DMS 273 (cell line): ENCODE results near the gene KIRREL3.

ENCODE experiments used
- DNase-seq: peaks from one replicate; lab custom pipeline; 2025; ENCODE audit not compliant: unreplicated experiment; lab: John Stamatoyannopoulos, UW

KIRREL3 gene

DNA sequence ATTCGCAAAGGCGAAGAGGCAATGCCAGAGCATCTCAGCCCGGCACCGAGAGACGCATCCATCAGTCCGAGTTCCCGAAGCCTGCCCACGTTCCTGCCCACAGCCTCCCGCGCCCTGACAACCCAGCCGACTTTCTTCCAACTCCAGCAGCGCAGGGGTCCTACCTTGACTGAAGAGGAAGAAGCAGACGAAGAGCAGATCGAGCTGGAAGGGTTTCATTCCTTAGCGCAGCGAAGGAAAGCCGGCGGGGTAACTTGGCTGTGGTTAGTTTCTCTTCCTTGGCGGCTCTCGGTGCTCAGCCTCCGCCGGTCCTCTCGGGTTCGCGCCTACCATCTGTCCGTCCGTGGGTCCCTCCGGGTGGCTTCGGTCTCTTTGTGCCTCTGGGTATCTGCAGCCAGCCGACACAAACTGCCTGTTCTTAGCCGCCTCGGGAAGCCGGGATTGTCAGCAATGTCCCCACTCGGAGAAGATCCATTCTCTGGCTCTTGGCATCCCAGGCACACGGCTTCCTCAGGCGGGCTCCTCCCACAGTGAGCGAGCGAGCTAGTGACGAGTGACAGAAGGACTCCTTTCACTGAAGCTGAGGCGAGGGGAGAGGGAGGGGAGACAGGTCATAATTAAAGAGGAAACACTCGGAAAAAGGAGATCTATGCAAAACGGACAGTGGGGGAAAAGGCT, at the start of gene KIRREL3:
Gene KIRREL3 (minus strand): TSS at position 480 of the 678 bp plus-strand sequence.
- DNase-seq: peak; percentile 20

DNA sequence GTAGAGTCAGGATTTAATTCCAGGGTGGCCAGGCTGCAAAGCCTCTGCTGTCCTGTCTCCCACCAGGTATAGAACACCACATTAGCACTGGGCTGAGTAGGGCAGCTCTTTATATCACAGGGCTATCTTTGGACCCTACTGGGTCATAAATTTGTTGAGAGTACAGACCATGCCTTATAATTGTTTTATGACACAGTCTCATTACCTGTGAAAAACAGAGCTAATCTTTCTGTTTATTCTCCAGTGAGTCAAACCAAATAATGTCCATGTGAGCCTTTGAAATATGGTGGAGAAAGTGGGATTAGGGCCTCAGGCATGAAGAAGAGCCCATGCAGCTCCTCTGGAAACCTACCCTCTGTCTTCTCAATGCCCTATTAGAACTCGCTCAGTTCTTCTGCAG, 49.6 kb upstream of the KIRREL3 start:
- no peak for DNase-seq

DNA sequence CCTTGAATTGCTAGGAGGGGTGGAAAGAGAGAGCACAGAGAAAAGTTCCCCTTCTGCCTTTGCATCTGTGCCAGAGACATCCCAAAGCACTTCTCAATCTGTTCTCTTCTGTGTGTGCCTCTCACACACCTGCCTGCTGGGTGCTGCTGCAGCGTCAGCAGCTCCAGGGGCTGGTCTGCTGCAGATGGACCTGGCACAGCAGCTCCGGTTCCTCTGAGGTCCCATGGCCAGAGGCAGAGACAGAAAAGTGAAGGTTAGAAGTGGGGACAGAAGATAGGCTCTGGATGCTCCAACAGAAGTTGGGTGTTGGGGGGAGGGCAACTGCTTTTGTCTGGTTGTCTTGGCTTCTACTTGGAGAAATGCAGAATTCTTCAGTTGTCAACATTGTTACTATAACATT, 48.9 kb upstream of the KIRREL3 start:
- no peak for DNase-seq

DNA sequence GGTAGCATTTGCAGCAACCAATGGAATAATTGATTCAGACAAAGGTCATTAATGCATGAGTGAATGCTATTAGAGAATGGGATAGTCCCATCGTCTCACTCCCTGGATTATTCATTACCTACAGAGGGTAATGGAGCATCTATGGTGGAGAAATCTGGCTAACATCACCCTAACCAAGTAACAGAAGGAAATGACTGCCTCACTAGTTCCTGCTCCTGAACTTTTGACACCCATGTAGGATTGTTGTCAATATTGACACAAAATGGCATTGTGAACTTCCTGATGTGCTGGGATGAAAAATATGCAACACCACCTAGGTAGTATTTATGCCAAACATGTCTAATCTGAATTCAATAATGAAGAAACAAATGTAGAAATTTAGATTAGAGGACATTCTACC, 44.0 kb upstream of the KIRREL3 start:
- DNase-seq: no peak

DNA sequence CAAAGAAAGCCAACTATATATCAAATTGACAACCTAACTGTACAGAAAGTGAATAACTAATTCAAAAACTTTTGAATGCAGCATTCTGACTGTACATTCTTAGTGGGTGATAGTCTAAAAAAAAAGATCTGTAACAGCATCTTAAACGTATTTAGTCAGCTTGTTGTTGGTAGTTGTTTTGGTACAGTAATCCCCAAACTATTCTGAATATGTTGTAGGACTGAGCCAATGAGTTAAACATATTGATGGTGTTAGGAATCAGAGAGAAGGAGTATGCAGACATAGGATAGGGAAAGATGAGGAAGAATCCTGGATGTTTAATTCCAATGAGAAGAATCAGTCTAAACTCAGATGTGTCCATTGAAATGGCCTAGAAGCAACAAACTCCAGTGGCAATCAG, 41.9 kb upstream of the KIRREL3 start:
- DNase-seq: no peak

DNA sequence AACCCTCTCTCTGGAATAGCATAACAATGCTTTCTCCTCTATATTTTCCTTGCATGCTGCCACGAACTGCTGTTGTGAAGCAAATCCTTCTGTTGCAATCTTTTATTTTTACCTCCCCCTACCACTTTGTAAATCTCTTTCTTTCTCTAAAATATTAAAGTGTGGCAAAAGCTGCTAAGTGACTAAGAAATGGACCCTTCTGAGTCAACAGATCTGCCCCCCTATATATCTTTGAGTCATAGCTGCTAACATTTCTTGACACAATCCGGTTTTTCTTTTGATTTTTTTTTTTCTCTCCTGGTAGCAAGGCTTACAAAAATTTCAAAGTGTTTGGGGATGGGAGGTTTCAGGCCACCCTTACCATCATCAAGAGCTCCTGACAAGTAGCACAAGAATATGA, 39.0 kb upstream of the KIRREL3 start:
- DNase-seq: no peak

DNA sequence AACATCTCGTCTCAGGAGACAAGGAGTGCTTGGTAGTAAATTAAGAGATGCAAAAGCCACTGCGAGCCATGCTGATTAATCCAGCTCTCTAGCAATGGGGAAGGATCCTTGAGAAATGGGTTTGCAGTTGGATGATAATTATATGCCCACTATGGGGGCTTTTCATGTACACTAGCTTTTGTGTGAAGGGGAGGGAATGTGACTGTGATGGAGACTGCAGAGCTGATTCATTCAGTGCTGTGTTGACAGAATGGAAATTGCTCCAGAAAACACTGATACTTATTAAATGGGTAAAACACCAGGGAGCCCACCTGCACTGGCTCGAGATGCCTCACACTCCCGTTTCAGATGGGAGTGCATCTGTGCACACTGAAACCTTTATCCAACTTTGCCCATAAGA, 37.0 kb upstream of the KIRREL3 start:
- no peak for DNase-seq

DNA sequence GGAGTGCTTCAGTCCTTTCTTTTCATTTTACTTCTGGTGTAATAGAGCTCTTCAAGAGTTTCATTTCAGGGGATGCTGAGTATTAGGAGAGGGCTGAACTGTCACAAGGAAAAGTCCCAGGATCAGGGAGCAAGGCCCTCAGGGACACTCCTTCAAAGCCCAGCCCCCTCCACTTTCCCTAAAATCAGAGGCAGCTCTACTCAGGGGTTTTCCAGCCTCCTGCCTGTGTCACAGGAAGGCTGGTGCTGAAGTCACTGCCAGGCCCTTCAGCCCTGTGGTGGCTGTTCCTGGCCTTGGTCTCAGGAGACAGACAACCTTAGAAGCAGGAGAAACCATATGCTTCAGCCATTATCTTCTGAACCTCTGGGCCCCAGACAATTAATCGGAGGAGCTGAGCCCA, 36.4 kb upstream of the KIRREL3 start:
- no peak for DNase-seq

DNA sequence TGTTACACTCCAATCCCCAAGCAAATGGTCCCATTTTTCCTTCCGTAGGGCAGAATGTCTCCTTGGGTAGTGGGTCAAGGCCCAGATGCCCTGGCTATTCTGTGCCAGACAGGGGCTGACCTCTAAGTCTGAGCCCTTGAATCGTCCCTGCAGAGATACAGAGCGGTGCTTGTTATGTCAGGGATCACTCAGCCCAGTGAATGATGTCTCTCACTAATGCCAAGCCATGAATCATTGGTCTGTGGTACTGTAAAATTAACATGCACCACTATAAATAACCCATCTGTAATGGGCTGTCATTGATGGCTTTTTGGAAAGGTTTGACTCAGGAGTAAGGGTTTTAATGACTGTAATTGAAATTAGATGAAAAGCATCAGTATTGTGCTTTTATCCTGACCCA, 35.3 kb upstream of the KIRREL3 start:
- DNase-seq: no peak

DNA sequence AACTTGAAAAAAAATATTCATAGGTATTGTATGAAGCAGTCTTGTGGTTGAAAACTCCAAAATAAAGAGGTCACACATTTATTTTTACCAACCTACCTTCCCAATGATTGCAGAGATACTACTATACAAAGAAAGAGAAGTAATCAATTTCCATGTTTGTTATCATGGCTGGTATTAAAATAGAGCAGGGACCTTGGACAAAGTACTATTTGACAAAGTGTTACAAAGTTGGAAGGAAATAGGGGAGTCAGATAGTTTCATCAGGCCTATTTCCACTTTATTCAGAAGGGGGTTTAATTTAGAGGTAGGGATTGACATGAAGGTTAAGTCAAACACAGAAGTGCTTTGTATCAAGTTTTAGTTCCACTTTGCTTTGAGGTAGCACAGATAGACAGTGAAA, 34.4 kb upstream of the KIRREL3 start:
- no peak for DNase-seq

DNA sequence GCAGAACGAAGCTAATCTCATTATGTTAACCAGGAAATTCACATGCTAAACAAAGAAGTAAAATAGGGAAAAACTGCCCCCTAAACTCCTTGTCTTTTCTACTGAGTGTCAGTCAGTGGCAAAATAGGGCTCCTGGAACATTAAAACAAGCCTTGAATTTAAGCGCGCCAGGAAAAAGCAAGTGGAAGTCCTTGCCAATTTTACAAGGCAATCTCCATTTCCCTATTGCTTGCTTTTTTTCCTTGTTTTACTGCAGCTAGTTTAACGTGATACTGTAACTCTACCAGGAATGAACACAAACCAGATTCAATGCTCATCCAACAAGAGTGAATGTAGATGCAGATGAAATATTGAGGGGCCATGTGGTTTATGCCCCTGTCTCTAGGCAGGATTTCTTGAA, 28.1 kb upstream of the KIRREL3 start:
- DNase-seq: no peak

DNA sequence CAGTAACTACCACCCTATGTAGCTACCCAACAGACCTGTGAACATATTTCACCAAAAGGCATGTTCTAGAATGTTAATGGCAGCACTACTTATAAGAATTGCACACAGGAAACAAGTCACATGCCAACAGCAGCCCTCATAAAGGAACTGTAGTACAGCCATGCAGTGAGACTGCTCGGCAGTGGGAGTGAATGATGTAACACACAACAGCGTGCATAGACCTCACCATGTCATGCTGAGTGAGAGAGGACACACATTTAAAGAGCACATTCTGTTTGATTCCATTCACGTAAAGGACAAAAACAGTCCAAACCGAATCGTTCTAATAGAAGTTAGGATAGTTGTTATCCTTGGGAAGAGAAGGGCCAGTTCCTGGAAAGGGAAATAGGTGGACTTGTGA, 27.2 kb upstream of the KIRREL3 start:
- no peak for DNase-seq

DNA sequence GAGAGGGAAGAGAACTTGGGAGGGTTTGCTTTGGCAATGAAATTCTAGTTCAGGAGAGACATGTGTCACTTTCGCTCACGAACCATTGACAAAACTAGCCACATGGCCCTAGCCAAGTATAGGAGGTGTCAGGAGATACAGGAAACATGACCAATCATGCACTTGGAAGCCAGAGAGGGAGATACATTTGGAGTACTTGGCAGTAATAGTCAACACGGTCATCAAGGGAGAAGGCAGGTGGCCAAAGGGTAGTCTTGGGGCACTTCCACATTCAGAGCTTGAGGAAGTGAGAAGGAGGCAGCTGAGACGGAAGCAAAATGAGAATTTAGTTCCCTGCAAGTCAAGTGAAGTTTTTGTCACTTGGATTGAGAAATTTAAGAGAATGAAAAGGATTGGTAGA, 26.4 kb upstream of the KIRREL3 start:
- no peak for DNase-seq

DNA sequence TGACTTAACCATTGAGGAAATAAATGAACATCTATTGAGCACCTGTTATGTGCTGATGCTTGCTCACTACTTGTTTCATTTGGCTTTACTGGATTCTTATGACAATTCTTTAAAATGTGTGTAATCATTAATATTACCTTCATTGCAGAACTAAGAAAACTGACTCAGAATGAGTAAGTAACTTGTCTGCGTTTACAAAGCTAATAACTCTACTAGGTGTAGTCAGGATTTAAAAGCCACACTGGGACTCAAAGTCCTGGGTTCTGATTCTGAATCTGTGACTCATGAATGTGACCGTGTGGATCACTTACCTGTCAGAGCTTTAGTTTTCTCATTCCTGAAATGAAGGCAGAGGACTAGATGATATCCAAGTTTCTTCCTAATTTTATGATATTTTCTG, 23.4 kb upstream of the KIRREL3 start:
- no peak for DNase-seq

DNA sequence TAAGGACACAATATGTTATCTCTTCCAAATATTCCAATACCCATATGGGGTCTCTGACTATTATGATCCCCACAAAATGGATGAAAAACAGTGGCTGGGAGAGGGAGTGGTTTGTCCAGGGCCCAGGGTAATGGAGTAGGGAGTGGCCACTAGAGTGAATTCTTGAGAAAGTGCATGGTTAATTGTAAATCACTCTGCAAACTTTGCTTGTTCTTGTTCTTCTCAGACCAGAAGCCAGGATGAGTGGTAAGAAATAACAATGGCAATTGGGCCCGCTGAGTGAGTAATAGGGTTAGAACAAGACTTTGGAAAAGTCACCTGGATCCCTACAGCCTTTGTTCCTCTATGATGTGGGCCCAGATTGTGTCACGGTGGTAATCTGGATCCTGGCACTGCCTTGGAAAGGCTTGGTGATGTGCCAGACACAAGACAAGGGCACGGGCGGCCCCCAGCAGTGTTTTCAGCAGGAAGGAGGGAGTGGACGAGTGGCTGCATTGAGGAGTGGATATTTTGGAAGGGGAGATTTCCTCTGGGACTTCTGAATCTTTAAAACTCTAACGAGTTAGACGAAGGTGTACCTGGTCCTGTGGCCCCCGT, 18.2 kb upstream of the KIRREL3 start:
- DNase-seq: no peak

DNA sequence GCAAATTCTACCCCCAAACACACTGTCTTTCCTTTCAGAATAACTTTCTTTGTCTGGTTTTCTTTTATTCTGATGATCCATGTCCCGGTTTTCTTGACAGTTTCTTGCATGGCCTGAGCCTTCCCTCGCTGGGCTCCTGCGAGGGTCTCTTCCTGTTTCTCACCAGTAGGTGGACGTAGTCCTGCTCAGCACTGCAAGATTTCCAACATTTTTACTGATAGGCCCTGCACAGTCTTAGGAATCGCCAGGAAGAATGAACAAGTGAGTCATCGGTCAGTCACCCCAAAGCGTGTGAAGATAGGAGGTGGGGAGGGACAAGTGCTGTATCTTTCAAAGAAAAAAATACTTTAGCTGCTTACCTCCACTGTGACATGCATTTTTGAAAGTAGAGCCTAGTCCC, 16.9 kb upstream of the KIRREL3 start:
- no peak for DNase-seq

DNA sequence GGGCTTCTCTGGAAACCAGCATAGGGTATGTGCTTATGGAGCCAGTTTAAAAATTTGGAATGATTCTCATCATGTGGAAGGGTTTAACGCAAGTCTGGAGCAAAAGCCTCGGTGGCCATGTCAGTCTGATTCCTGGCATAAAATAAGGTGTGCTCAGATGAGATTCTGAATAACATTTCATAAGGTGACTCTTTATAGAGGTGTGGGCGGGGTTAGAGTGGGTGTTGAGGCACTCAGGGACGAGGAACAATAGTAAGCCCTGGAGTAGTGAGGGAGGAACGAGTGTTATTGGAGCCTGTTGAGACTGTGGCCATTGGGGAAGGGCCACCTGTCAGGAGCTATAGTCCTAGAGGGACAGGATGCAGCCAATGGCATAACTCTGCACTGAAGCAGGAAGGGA, 13.0 kb upstream of the KIRREL3 start:
- no peak for DNase-seq

DNA sequence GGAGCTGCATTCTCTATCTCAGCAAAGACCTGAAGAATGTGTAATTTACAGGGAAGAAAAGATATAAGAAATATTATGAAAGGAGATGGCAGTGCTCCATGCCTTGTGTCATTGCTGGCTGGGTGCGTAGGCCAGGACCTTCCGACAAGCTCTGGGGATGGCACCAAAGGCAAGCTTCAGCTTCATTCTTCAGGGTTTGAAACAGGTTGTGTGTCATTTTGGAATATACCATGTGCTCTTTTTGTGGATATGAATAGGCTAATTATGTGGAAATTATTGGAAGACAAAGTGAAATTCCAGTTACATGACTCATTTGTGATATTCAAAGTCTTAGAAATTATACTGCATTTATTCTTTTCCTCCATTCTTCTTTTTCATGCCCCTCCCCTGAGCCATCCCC, 5.7 kb upstream of the KIRREL3 start:
- no peak for DNase-seq

DNA sequence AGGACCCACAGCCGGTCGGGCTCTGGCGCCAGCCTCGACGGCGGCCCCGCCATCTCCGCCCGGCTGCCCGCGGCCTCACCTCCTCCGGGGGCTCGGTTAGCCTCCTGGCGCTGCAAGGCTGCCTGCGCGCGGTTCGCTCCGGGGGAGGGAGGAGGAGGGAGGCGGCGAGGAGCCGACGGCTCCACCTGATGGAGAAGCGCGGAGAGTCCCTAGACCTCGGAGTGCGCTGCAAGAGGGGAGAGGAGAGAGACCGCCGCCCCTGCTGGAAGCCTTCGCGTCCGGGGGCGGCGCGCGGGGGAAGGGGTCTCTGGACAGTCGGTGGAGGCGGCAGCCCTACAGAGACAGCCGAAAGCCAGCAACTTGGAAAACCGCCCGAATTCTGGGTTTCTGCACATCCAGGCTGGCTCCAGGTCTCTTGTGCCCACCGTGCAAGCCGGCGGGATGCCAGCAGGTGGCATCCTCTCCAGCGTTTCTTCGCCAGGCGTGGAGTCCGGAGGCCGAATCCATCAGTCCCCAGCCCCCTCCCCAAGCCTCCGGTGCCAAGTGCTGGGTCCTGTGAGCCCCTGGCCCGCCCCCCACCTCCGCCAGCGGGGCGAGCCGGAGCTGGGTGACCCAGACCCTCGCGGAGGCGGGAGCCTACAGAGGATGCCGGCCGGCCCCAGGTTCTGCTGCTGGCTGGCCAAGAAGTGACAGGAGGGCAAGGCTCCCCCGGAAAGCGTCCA, 2.9 kb upstream of the KIRREL3 start:
- peak; percentile 75 for DNase-seq

DNA sequence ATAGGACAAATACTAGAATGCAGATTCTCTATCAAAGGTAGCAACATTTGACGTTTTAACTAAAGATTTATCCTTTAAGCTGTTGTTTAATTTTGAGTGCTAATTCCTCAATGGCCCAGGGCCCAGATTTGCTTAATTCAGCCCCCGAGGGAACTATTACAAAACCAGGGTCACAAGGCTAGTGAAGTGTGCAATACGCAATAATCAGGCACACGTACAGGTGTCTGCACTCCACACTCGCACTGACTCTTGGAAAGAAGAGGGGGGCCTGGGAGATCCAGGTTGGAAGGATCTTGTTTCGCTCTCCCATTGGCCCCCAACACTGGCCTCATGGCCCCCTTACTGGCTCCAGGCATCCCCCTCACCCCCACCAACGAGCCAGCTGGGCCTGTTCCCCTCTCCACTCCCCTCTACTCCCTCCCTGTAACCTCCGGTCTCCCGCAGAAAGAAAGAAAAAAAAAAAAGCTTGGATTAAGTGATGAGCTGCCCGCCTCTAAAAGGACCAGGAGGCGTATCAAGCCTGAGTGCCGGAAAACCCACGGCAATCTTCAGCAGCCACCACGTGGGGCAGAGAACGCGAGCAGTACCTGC, 2.2 kb upstream of the KIRREL3 start:
- DNase-seq: no peak

DNA sequence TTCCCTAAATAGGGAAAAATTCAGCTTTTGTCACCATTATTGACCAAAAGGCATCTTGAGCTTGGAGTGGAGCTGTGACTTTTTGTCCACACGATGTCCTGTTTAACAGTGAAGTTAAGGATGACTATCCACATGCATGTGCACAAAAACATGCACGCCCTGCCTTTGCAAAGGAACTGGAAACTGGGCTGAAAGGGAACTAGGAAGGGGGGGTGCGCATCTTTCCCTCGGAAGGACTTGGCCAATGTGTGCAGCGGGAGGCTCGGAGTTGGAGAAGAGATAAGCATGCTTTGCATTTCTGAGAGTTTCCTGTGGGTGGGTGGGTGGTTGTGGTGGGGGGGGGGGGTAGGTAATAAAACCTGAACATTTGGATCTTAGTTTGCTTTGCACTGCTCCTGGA, 411 bp upstream of the KIRREL3 start:
- DNase-seq: no peak

DNA sequence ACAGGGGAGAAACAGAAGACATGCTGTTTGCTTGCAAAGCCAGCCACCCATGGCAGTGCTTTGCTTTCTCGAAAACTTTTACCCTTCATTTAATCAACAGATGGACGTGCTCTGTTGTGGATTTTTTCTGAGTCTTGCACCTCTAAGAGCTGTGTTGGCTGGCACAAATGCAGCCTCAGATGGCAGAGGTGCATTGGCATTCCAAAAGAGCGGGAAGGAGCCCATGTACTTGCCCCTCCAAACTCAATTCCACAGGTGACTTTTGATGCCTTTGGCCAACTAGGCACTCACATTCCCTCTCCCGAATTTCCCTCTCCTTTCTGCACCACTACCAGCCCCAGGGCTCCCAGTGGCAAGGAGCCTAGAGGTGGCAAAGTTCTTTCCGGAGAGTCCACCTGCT, 1.2 kb downstream of the KIRREL3 start:
- DNase-seq: no peak
